ENCODE measurements around the gene LRTM2. TPM values are rescaled to one million over a fixed set of nuclear protein-coding genes. Genes with fewer than 3 reads are reported as not detected.

Gene LRTM2
- total and polyA plus RNA-seq, 2 experiments from 2014 or later = not detected

DNA sequence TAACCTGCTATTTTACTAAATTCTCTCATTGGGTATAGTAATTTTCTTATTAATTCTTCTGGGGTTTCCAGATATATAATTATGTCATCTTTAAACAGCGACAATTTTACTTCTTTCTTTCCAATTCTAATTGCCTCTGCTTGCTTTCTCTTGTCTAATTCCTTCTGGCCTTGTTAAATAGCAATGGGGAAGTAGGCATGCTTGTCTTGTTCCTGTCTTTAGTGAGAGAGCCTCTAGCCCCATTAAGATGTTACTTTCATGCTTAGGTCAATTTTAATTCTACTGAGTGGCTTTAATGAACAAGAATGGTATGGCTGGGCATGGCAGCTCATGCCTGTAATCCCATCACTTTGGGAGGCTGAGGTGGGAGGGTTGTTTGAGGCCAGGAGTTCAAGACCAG, 31.7 kb downstream of the LRTM2 start:
- no peak for DNase-seq (ENCODE audit: low spot score)
- Histone ChIP-seq H3K36me3 (replicated peaks; ENCODE audit: insufficient read depth, low read depth) (no peaks in the 10 kb centered on the region), H3K27ac (no peak overlapping the region), H3K4me1 (ENCODE audit: insufficient read depth) (no peaks in the 10 kb centered on the region), H3K4me3 (no peak overlapping the region), H3K79me2 (no peaks in the 10 kb centered on the region), H3K9me2 (replicated peaks; ENCODE audit: insufficient read depth) (no peaks in the 10 kb centered on the region), H3K9me3 (ENCODE audit: low read depth) (no peaks in the 10 kb centered on the region), H3K27me3 (no peaks in the 10 kb centered on the region), H2AFZ (no peak overlapping the region), H4K20me1 (ENCODE audit: insufficient read depth, poor library complexity, severe bottlenecking) (no peaks in the 10 kb centered on the region), H3K4me2 (no peak overlapping the region)
- TF ChIP-seq, protein P1, sequence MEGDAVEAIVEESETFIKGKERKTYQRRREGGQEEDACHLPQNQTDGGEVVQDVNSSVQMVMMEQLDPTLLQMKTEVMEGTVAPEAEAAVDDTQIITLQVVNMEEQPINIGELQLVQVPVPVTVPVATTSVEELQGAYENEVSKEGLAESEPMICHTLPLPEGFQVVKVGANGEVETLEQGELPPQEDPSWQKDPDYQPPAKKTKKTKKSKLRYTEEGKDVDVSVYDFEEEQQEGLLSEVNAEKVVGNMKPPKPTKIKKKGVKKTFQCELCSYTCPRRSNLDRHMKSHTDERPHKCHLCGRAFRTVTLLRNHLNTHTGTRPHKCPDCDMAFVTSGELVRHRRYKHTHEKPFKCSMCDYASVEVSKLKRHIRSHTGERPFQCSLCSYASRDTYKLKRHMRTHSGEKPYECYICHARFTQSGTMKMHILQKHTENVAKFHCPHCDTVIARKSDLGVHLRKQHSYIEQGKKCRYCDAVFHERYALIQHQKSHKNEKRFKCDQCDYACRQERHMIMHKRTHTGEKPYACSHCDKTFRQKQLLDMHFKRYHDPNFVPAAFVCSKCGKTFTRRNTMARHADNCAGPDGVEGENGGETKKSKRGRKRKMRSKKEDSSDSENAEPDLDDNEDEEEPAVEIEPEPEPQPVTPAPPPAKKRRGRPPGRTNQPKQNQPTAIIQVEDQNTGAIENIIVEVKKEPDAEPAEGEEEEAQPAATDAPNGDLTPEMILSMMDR (IDR thresholded peaks at IDR 0.05; ENCODE audit: poor library complexity) = no peak
- no peak for TF ChIP-seq EZH2 (IDR thresholded peaks at IDR 0.05; ENCODE audit: borderline replicate concordance)
- TF ChIP-seq EZH2phosphoT487 (IDR thresholded peaks at IDR 0.05; ENCODE audit: low read depth, severe bottlenecking, unreplicated experiment) = no peak
- 94% methylated on average over 1 of the region's 1 CpG for WGBS (ENCODE audit: low lambda C conversion rate, missing lambda C conversion rate)

DNA sequence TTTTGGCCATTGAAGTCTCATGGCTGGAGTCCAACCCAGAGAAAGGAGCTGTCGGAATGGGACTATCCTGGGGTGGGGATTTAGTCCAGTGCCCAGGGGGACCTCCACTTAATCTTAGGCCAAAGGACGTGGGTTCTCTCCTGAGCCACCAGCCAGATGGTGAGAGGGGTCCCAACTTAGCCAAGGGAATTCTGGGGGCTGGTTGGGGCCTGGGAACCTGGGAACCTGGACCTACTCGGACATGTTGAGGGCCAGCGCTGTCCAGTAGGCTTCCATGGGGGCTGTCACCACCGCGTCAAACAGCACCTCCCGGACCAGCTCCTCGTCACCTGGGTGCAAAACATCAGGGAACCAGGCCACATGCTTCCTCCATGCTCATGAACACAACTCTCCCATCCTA, 33.4 kb downstream of the LRTM2 start:
- no peaks in the 10 kb centered on the region for H3K4me1 ChIP-seq (ENCODE audit: insufficient read depth)
- H3K9me2 ChIP-seq (replicated peaks; ENCODE audit: insufficient read depth) = no peaks in the 10 kb centered on the region
- H4K20me1 ChIP-seq (ENCODE audit: insufficient read depth, poor library complexity, severe bottlenecking) = no peaks in the 10 kb centered on the region
- H3K4me2 ChIP-seq = no peak overlapping the region
- no peak for DNase-seq (ENCODE audit: low spot score)
- no peaks in the 10 kb centered on the region for H3K36me3 ChIP-seq (replicated peaks; ENCODE audit: insufficient read depth, low read depth)
- TF ChIP-seq EZH2phosphoT487 (IDR thresholded peaks at IDR 0.05; ENCODE audit: low read depth, severe bottlenecking, unreplicated experiment) (no peak), EZH2 (IDR thresholded peaks at IDR 0.05; ENCODE audit: borderline replicate concordance) (no peak)
- TF ChIP-seq, protein P1 (IDR thresholded peaks at IDR 0.05; ENCODE audit: poor library complexity) = no peak
- H3K9me3 ChIP-seq (ENCODE audit: low read depth) = no peaks in the 10 kb centered on the region
- H3K27me3 ChIP-seq = no peaks in the 10 kb centered on the region
- no peak overlapping the region for H2AFZ ChIP-seq
- no peak overlapping the region for H3K27ac ChIP-seq
- 92% methylated on average over 8 of the region's 8 CpGs for WGBS (ENCODE audit: low lambda C conversion rate, missing lambda C conversion rate)
- no peaks in the 10 kb centered on the region for H3K79me2 ChIP-seq
- no peak overlapping the region for H3K4me3 ChIP-seq

DNA sequence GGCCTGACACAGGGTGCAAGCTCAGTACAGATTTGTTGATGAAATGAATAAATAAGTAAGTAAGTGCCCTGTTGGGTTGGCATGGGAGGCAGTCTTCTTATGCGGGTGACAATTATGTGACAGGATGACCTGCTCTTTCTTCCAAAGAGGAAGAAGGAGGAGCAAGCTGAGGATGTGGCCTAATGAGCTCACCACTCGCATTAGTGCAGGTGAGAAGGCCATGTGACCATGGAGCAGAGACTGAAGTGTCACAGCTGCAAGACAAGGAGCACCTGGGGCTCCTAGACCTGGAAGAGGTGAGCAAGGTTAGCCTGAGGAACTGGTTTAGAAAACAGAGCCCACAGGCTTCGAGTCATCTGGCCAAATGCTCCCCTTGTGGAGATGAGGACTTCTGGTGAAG, 34.9 kb downstream of the LRTM2 start:
- H3K36me3 ChIP-seq (replicated peaks; ENCODE audit: insufficient read depth, low read depth) = no peaks in the 10 kb centered on the region
- TF ChIP-seq EZH2 (IDR thresholded peaks at IDR 0.05; ENCODE audit: borderline replicate concordance) (no peak), EZH2phosphoT487 (IDR thresholded peaks at IDR 0.05; ENCODE audit: low read depth, severe bottlenecking, unreplicated experiment) (no peak)
- TF ChIP-seq, protein P1 (IDR thresholded peaks at IDR 0.05; ENCODE audit: poor library complexity) = no peak
- no peak overlapping the region for H3K4me3 ChIP-seq
- H3K9me3 ChIP-seq (ENCODE audit: low read depth) = no peaks in the 10 kb centered on the region
- H3K9me2 ChIP-seq (replicated peaks; ENCODE audit: insufficient read depth) = no peaks in the 10 kb centered on the region
- no peak overlapping the region for H3K4me2 ChIP-seq
- no peak overlapping the region for H3K27ac ChIP-seq
- 78% methylated on average over 3 of the region's 3 CpGs for whole genome bisulfite sequencing (ENCODE audit: low lambda C conversion rate, missing lambda C conversion rate)
- H4K20me1 ChIP-seq (ENCODE audit: insufficient read depth, poor library complexity, severe bottlenecking) = no peaks in the 10 kb centered on the region
- H3K4me1 ChIP-seq (ENCODE audit: insufficient read depth) = no peaks in the 10 kb centered on the region
- no peak overlapping the region for H2AFZ ChIP-seq
- H3K79me2 ChIP-seq = no peaks in the 10 kb centered on the region
- no peaks in the 10 kb centered on the region for H3K27me3 ChIP-seq
- no peak for DNase-seq (ENCODE audit: low spot score)

DNA sequence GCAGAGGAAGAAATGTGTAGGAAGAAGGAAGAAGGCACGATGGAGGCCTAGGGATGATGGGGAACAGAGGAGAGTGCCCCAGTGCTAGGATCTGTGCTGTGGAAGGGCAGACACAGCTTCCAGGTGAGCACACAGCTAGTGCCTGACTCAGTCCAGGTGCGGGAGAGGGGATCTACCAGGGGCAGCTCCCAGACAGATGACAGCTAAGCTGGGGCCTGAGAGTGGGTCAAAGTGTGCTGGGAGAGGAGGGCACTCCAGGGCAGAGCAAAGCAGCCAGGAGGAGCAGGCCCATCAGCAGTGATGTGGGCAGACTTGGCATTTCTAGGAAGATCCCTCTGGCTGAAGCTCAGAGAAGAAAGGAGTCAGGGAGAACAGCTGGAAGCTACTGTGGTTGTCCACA, 36.7 kb downstream of the LRTM2 start:
- WGBS (ENCODE audit: low lambda C conversion rate, missing lambda C conversion rate) = 25% methylated on average over 2 of the region's 2 CpGs
- Histone ChIP-seq H3K27ac (no peak overlapping the region), H2AFZ (no peak overlapping the region), H3K4me3 (no peak overlapping the region), H3K9me3 (ENCODE audit: low read depth) (no peaks in the 10 kb centered on the region), H3K9me2 (replicated peaks; ENCODE audit: insufficient read depth) (no peaks in the 10 kb centered on the region), H3K36me3 (replicated peaks; ENCODE audit: insufficient read depth, low read depth) (no peaks in the 10 kb centered on the region), H3K79me2 (no peaks in the 10 kb centered on the region), H3K4me1 (ENCODE audit: insufficient read depth) (no peaks in the 10 kb centered on the region), H3K27me3 (no peaks in the 10 kb centered on the region), H4K20me1 (ENCODE audit: insufficient read depth, poor library complexity, severe bottlenecking) (no peaks in the 10 kb centered on the region), H3K4me2 (no peak overlapping the region)
- TF ChIP-seq, protein P1 (IDR thresholded peaks at IDR 0.05; ENCODE audit: poor library complexity) = no peak
- no peak for TF ChIP-seq EZH2phosphoT487 (IDR thresholded peaks at IDR 0.05; ENCODE audit: low read depth, severe bottlenecking, unreplicated experiment)
- TF ChIP-seq EZH2 (IDR thresholded peaks at IDR 0.05; ENCODE audit: borderline replicate concordance) = no peak
- no peak for DNase-seq (ENCODE audit: low spot score)
